ENCODE results near the gene SLC35E2B.
A peak's percentile ranks its signal among the peaks of the same experiment; 100 is the strongest.

Gene SLC35E2B

DNA sequence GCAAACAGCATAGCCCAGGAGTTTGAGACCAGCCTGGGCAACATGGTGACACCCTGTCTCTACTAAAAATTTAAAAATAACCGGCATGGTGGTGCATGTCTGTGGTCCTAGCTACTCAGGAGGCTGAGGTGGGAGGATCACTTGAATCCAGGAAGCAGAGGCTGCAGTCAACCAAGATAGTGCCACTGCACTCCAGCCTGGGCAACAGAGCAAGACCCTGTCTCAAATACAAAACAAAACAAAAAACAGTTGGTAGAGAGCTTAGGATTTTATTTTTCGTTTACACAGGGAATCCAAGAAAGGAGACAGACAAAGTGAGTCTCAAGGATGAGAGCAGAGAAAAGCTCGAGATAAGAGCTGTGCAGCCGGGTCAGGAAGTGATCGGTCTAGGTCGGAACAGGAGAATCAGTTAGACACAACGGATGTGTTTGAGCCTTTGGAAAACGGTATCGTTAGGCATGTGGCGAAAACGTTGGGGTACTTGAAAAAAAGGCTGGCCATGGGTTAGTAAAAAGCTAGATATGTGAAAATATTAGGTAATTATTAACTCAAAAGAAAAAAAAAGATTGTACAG lies 79.0 kb downstream of the SLC35E2B start:
- Histone ChIP-seq H3K9ac (no peak overlapping the region), H3K4me2 (peak overlapping the region; percentile 99; the same call in 1 of the 2 replicates), H3K4me3 (IDR thresholded peaks at IDR 0.05; ENCODE audit: insufficient read depth, low read depth, low read length) (peak overlapping the region; percentile 18), H3K4me1 (ENCODE audit: low read depth, poor library complexity, severe bottlenecking) (peaks cover 38% of the 10 kb centered on the region), H2AFZ (ENCODE audit: low read depth) (no peak overlapping the region), H3K79me2 (ENCODE audit: insufficient read depth, low read depth) (no peaks in the 10 kb centered on the region), H3K27me3 (ENCODE audit: insufficient read depth, low read depth) (no peaks in the 10 kb centered on the region), H3K27ac (no peak overlapping the region), H3K36me3 (ENCODE audit: insufficient read depth) (no peaks in the 10 kb centered on the region), H4K20me1 (ENCODE audit: insufficient read depth) (no peaks in the 10 kb centered on the region)
- TF ChIP-seq, protein P1, sequence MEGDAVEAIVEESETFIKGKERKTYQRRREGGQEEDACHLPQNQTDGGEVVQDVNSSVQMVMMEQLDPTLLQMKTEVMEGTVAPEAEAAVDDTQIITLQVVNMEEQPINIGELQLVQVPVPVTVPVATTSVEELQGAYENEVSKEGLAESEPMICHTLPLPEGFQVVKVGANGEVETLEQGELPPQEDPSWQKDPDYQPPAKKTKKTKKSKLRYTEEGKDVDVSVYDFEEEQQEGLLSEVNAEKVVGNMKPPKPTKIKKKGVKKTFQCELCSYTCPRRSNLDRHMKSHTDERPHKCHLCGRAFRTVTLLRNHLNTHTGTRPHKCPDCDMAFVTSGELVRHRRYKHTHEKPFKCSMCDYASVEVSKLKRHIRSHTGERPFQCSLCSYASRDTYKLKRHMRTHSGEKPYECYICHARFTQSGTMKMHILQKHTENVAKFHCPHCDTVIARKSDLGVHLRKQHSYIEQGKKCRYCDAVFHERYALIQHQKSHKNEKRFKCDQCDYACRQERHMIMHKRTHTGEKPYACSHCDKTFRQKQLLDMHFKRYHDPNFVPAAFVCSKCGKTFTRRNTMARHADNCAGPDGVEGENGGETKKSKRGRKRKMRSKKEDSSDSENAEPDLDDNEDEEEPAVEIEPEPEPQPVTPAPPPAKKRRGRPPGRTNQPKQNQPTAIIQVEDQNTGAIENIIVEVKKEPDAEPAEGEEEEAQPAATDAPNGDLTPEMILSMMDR (conservative IDR thresholded peaks at IDR 0.05; ENCODE audit: low read depth, low read length): no peak

DNA sequence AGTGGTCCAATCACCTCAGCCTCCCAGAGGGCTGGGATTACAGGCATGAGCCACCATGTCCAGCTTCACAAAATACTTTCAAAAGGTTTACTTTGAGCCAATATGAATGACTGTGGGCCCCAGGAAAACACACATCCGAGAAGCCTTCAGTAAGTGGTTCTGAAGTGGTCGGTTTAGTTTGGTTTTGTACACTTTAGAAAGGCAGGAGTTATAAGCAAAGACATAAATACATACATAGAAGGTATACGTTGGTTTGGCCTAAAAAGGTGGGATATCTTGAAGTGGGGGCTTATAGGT lies 80.5 kb downstream of the SLC35E2B start:
- no peak overlapping the region for H2AFZ ChIP-seq (ENCODE audit: low read depth)
- H3K4me1 ChIP-seq (ENCODE audit: low read depth, poor library complexity, severe bottlenecking): peaks cover 35% of the 10 kb centered on the region
- no peaks in the 10 kb centered on the region for H4K20me1 ChIP-seq (ENCODE audit: insufficient read depth)
- H3K4me3 ChIP-seq (IDR thresholded peaks at IDR 0.05; ENCODE audit: insufficient read depth, low read depth, low read length): no peak overlapping the region
- no peak overlapping the region for H3K4me2 ChIP-seq
- TF ChIP-seq, protein P1 (conservative IDR thresholded peaks at IDR 0.05; ENCODE audit: low read depth, low read length): no peak
- H3K36me3 ChIP-seq (ENCODE audit: insufficient read depth): no peaks in the 10 kb centered on the region
- no peak overlapping the region for H3K27ac ChIP-seq
- H3K79me2 ChIP-seq (ENCODE audit: insufficient read depth, low read depth): no peaks in the 10 kb centered on the region
- H3K27me3 ChIP-seq (ENCODE audit: insufficient read depth, low read depth): no peaks in the 10 kb centered on the region
- H3K9ac ChIP-seq: no peak overlapping the region

DNA sequence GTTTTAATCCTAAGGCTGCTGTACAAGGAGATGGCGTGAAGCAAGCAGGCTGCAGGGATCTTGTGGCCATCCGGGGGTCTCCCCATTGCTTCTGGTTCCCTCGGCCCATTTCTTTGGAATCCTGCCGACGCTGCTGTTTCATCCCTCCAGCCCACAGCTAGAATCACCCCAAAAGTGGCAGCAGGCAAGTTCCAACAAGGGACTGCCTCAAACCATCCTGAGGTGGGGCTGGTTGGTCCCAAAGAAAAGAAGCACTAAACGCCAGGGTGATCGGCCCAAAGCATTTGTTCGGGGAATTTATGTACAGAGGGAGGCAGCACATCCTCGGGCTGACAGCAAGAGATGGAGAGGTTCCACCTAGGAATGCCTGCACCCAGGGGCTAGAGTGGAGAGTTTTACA lies 81.8 kb downstream of the SLC35E2B start:
- TF ChIP-seq, protein P1 (conservative IDR thresholded peaks at IDR 0.05; ENCODE audit: low read depth, low read length): no peak
- Histone ChIP-seq H3K4me2 (peak overlapping the region; percentile 43; the same call in 1 of the 2 replicates), H3K27me3 (ENCODE audit: insufficient read depth, low read depth) (no peaks in the 10 kb centered on the region), H3K4me3 (IDR thresholded peaks at IDR 0.05; ENCODE audit: insufficient read depth, low read depth, low read length) (peak overlapping the region; percentile 49), H3K9ac (peak overlapping the region; percentile 20; the same call in 1 of the 2 replicates), H4K20me1 (ENCODE audit: insufficient read depth) (no peaks in the 10 kb centered on the region), H3K36me3 (ENCODE audit: insufficient read depth) (no peaks in the 10 kb centered on the region), H3K27ac (no peak overlapping the region; the same call in 1 of the 2 replicates), H3K4me1 (ENCODE audit: low read depth, poor library complexity, severe bottlenecking) (peaks cover 30% of the 10 kb centered on the region), H2AFZ (ENCODE audit: low read depth) (no peak overlapping the region), H3K79me2 (ENCODE audit: insufficient read depth, low read depth) (no peaks in the 10 kb centered on the region)

DNA sequence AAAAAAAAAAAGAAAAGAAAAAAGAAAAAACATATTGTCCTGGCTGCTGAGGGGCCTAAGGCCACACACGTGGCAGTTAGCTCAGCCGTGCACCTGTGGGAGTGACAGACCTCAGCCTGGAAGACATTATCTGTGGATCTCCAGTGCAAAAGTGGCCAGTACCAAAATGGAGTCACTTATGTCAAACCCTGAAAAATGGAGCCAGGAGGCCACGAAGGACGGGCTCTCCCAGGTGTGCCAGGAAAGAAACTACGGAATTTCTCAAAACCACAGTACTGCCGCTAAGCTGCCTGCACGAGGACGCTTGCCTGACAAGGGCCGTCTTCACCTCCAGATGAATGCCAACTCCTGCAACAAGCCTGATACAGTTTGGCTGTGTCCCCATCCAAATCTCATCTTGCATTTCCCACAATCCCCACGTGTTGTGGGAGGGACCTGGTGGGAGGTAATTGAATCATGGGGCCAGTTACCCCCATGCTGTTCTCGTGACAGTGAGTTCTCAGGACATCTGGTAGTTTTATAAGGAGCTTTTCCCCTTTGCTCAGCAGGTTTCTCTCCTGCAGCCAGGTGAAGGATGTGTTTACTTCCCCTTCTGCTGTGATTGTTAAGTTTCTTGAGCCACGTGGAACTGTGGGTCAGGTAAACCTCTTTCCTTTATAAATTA lies 82.6 kb downstream of the SLC35E2B start:
- no peaks in the 10 kb centered on the region for H3K79me2 ChIP-seq (ENCODE audit: insufficient read depth, low read depth)
- peaks cover 30% of the 10 kb centered on the region for H3K4me1 ChIP-seq (ENCODE audit: low read depth, poor library complexity, severe bottlenecking)
- H3K4me3 ChIP-seq (IDR thresholded peaks at IDR 0.05; ENCODE audit: insufficient read depth, low read depth, low read length): peak overlapping the region; percentile 49
- TF ChIP-seq, protein P1 (conservative IDR thresholded peaks at IDR 0.05; ENCODE audit: low read depth, low read length): no peak
- no peaks in the 10 kb centered on the region for H3K36me3 ChIP-seq (ENCODE audit: insufficient read depth)
- no peaks in the 10 kb centered on the region for H4K20me1 ChIP-seq (ENCODE audit: insufficient read depth)
- H3K4me2 ChIP-seq: peak overlapping the region; percentile 43; the same call in 1 of the 2 replicates
- peak overlapping the region; percentile 20; the same call in 1 of the 2 replicates for H3K9ac ChIP-seq
- no peaks in the 10 kb centered on the region for H3K27me3 ChIP-seq (ENCODE audit: insufficient read depth, low read depth)
- H2AFZ ChIP-seq (ENCODE audit: low read depth): peak overlapping the region; percentile 55
- peak overlapping the region; percentile 17; the same call in 1 of the 2 replicates for H3K27ac ChIP-seq
